ENCODE measurements around the gene EFCAB11. TPM values are rescaled to one million over a fixed set of nuclear protein-coding genes. Genes with fewer than 3 reads are reported as not detected.

Gene EFCAB11
- total and polyA plus RNA-seq, 8 donors, result 5.3 to 13.9 (median 11.3) TPM

DNA sequence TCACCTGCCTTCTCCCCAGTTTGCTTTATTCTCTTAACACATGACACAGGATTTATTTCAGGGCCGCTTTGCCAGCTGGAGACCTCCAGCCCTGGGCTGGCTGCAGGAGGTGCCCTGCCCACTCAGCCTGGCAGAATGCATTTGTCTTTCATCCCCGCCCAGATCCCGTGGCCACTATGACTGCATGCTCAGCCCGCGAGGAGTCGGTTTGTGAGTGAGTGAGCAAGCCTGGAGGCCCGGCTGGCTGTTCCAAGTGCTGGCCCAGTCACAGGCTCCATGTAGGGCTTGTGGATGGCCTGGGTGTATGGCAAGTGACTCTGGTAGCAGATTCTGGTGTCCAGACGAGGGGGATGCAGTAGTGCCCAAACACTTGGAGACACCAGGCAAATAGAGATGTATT, 3.3 kb upstream of the EFCAB11 start:
- no peak for ATAC-seq
- intact Hi-C loops (cut with DNase I), result no loop called here
- no peak for DNase-seq

GRCh38 chr14:89957376-89957775, 2.8 kb upstream of the EFCAB11 start:
- ATAC-seq (no peak), DNase-seq (peak in 2 of 4 donors; percentile 48 to 55)
- H3K4me3 ChIP-seq, result no peak overlapping the region
- no peak overlapping the region for H3K27ac ChIP-seq
- intact Hi-C loops (cut with DNase I), result no loop called here
- peaks cover 0 to 22% of the 10 kb centered on the region in 2 donors for H3K4me1 ChIP-seq
- H3K27me3 ChIP-seq, result peaks cover 0 to 4% of the 10 kb centered on the region in 2 donors
- peaks cover 0 to 6% of the 10 kb centered on the region in 2 donors for H3K36me3 ChIP-seq
- H3K9me3 ChIP-seq, result no peaks in the 10 kb centered on the region
- TF ChIP-seq, protein P1, sequence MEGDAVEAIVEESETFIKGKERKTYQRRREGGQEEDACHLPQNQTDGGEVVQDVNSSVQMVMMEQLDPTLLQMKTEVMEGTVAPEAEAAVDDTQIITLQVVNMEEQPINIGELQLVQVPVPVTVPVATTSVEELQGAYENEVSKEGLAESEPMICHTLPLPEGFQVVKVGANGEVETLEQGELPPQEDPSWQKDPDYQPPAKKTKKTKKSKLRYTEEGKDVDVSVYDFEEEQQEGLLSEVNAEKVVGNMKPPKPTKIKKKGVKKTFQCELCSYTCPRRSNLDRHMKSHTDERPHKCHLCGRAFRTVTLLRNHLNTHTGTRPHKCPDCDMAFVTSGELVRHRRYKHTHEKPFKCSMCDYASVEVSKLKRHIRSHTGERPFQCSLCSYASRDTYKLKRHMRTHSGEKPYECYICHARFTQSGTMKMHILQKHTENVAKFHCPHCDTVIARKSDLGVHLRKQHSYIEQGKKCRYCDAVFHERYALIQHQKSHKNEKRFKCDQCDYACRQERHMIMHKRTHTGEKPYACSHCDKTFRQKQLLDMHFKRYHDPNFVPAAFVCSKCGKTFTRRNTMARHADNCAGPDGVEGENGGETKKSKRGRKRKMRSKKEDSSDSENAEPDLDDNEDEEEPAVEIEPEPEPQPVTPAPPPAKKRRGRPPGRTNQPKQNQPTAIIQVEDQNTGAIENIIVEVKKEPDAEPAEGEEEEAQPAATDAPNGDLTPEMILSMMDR (IDR thresholded peaks at IDR 0.05), result no peak

More for the DNA sequence above, 3.3 kb upstream of the EFCAB11 start:
- H3K36me3 ChIP-seq, result peaks cover 0 to 7% of the 10 kb centered on the region in 2 donors
- no peaks in the 10 kb centered on the region for H3K9me3 ChIP-seq
- no peak overlapping the region for H3K4me3 ChIP-seq
- peaks cover 0 to 4% of the 10 kb centered on the region in 2 donors for H3K27me3 ChIP-seq
- peaks cover 0 to 22% of the 10 kb centered on the region in 2 donors for H3K4me1 ChIP-seq
- no peak overlapping the region for H3K27ac ChIP-seq
- TF ChIP-seq, protein P1 (IDR thresholded peaks at IDR 0.05), result no peak

DNA sequence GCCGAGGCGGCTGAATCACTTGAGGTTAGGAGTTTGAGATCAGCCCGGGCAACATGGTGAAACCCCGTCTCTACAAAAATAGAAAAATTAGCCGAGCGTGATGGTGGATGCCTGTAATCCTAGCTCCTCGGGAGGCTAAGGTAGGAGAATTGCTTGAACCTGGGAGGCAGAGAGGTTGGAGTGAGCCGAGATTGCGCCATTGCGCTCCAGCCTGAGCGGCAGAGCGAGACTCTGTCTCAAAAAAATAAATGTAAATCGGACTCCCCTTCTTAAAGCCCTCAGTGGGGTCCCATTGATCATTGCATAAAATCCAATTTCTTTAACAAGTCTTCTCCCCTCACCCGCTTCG, 2.1 kb upstream of the EFCAB11 start:
- Histone ChIP-seq H3K9me3 (no peaks in the 10 kb centered on the region), H3K27ac (peak overlapping the region; percentile 85 to 95), H3K4me1 (peaks cover 0 to 22% of the 10 kb centered on the region in 2 donors), H3K4me3 (peak overlapping the region; percentile 71 to 76), H3K36me3 (peaks cover 0 to 6% of the 10 kb centered on the region in 2 donors), H3K27me3 (peaks cover 0 to 4% of the 10 kb centered on the region in 2 donors)
- TF ChIP-seq, protein P1 (IDR thresholded peaks at IDR 0.05), result no peak
- intact Hi-C loops (cut with DNase I), result no loop called here
- ATAC-seq, result no peak
- DNase-seq, result no peak

DNA sequence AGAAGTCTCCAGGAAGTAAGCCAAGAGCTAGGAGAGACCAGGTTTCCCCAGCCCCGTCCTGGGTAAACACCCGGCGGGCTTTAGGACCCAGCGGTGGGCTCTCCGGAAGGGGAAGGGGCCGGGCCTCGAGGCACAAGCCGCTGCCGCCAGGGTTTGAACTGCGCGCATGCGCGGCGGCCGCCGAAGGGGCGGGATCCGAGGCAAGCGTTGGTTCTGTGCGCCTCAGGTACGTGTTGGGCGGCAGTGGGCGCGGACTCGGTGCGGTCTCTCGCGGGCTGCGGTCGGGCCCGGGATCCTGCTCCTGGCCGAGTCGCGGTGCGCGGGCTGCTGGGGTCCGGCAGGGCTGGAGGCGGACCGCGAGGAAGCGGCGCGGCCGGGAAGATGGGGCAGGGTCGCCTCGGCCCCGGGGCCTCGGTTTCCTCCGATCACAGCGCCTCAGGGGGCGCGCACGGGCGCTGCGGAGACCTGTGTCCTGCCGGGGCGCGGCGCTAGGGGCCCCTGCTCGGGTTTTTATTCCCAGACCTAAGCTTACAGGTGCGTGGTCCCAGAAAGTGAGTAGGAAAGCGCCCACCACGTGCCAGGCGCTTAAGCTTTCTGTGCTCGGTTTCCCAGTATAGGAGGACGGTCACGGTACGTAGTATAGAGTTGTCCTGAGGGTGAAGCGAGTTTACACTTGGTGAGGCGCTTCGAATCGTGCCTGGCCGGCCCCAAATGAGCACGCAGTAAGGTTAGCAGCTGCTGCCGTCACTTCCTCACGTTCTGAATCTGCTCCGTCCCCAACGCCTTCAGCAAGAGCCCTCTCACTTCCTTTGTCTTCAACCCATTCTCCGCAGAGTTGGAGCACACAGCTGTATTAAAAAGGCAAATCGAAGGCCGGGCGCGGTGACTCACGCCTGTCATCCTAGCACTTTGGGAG, 1.5 kb upstream of the EFCAB11 start, which contains the start of gene TDP1:
TSS of gene TDP1 (plus strand) at position 183 of the 916 bp plus-strand sequence. CDS start 7,188 bp downstream, outside the sequence.
- intact Hi-C loops (cut with DNase I), result no loop called here
- peaks cover 0 to 6% of the 10 kb centered on the region in 2 donors for H3K36me3 ChIP-seq
- H3K27ac ChIP-seq, result peak within 1 kb of the TSS; percentile 85 to 95
- no peaks in the 10 kb centered on the region for H3K9me3 ChIP-seq
- ATAC-seq (peak; percentile 92), DNase-seq (peak; percentile 94 to 99 (median 98))
- peaks cover 0 to 22% of the 10 kb centered on the region in 2 donors for H3K4me1 ChIP-seq
- peak within 1 kb of the TSS; percentile 71 to 76 for H3K4me3 ChIP-seq
- TF ChIP-seq, protein P1 (IDR thresholded peaks at IDR 0.05), result peak in 1 of 2 donors; percentile 16
- H3K27me3 ChIP-seq, result peaks cover 0 to 4% of the 10 kb centered on the region in 2 donors
